H9 (cell line): ENCODE measurements around the gene EGFR. TPM values are rescaled to one million over a fixed set of nuclear protein-coding genes. Genes with fewer than 3 reads are reported as not detected.
"Not testable (repeated sequence)": the region's sequence is repeated elsewhere in the genome, so short reads cannot be mapped to it uniquely, and the experiment has no call there.

Source experiments
- DNase-seq: peaks from one replicate; pipeline ENCODE4 v3.0.0-alpha.2; 2017
- H2AFZ ChIP-seq: one replicate; pipeline ENCODE4 v1.6.1; 2013; ENCODE audit warnings: mild to moderate bottlenecking, low read length, control low read depth, moderate library complexity
- H2AK5ac ChIP-seq: 2 replicates; pipeline ENCODE4 v1.6.1; 2013; ENCODE audit warnings: low read length, control low read depth, mixed read lengths; ENCODE audit not compliant: insufficient read length
- H2BK120ac ChIP-seq: one replicate; pipeline ENCODE4 v1.6.1; 2013; ENCODE audit warnings: low read depth, mild to moderate bottlenecking, low read length, control low read depth, inconsistent platforms; ENCODE audit not compliant: poor library complexity, severe bottlenecking
- H2BK12ac ChIP-seq: 2 replicates; pipeline ENCODE4 v1.6.1; 2013; ENCODE audit warnings: low read length, control low read depth, mixed read lengths, low read depth; ENCODE audit not compliant: insufficient read length
- H2BK15ac ChIP-seq: 2 replicates; pipeline ENCODE4 v1.6.1; 2013; ENCODE audit warnings: low read depth, low read length, control low read depth
- H2BK20ac ChIP-seq: one replicate; pipeline ENCODE4 v1.6.1; 2013; ENCODE audit warnings: low read depth, mild to moderate bottlenecking, low read length, control low read depth, inconsistent platforms; ENCODE audit not compliant: poor library complexity, severe bottlenecking
- H2BK5ac ChIP-seq: 2 replicates; pipeline ENCODE4 v1.6.1; 2013; ENCODE audit warnings: low read length, control low read depth, mixed read lengths; ENCODE audit not compliant: insufficient read length
- H3K14ac ChIP-seq: 2 replicates; pipeline ENCODE4 v1.6.1; 2013; ENCODE audit warnings: low read length, control low read depth; ENCODE audit not compliant: insufficient read depth
- H3K18ac ChIP-seq: 2 replicates; pipeline ENCODE4 v1.6.1; 2013; ENCODE audit warnings: low read depth, mild to moderate bottlenecking, mixed read lengths, low read length, control low read depth; ENCODE audit not compliant: insufficient read length
- H3K23ac ChIP-seq: 2 replicates; pipeline ENCODE4 v1.6.1; 2013; ENCODE audit warnings: low read length, control low read depth, mixed read lengths, low read depth; ENCODE audit not compliant: insufficient read length
- H3K23me2 ChIP-seq: 2 replicates; pipeline ENCODE4 v1.6.1; 2013; ENCODE audit warnings: low read depth, mild to moderate bottlenecking, mixed read lengths, low read length, control low read depth; ENCODE audit not compliant: insufficient read length, poor library complexity, severe bottlenecking
- H3K27ac ChIP-seq: 2 replicates; pipeline ENCODE4 v1.5.1; 2013; ENCODE audit warnings: low read length, control low read depth, mixed read lengths, low read depth; ENCODE audit not compliant: insufficient read length
- H3K27me3 ChIP-seq: 2 replicates; pipeline ENCODE4 v1.6.1; 2013; ENCODE audit warnings: low read length, control low read depth, inconsistent platforms; ENCODE audit not compliant: insufficient read depth
- H3K4ac ChIP-seq: 2 replicates; pipeline ENCODE4 v1.6.1; 2013; ENCODE audit warnings: low read depth, mild to moderate bottlenecking, control low read depth, inconsistent platforms, low read length, moderate library complexity
- H3K4me1 ChIP-seq: 2 replicates; pipeline ENCODE4 v1.6.1; 2013; ENCODE audit warnings: low read length, control low read depth, inconsistent platforms; ENCODE audit not compliant: insufficient read depth
- H3K4me2 ChIP-seq: 2 replicates; pipeline ENCODE4 v1.6.1; 2013; ENCODE audit warnings: low read length, control low read depth, mixed read lengths; ENCODE audit not compliant: insufficient read length, insufficient read depth
- H3K56ac ChIP-seq: 2 replicates; pipeline ENCODE4 v1.6.1; 2013; ENCODE audit warnings: low read depth, mild to moderate bottlenecking, mixed read lengths, low read length, control low read depth; ENCODE audit not compliant: insufficient read length
- H3K79me1 ChIP-seq: 2 replicates; pipeline ENCODE4 v1.6.1; 2013; ENCODE audit warnings: low read depth, mild to moderate bottlenecking, moderate library complexity, low read length, control low read depth, inconsistent platforms; ENCODE audit not compliant: insufficient read depth, poor library complexity, severe bottlenecking
- H3K79me2 ChIP-seq: 2 replicates; pipeline ENCODE4 v1.6.1; 2013; ENCODE audit warnings: low read length, control low read depth, inconsistent platforms; ENCODE audit not compliant: insufficient read depth
- H3K9ac ChIP-seq: 2 replicates; pipeline ENCODE4 v1.6.1; 2013; ENCODE audit warnings: low read length, control low read depth, mixed read lengths; ENCODE audit not compliant: insufficient read length; ENCODE audit errors: extremely low read depth
- H3K9me3 ChIP-seq: one replicate; pipeline ENCODE4 v1.6.1; 2013; ENCODE audit warnings: low read depth, low read length, inconsistent platforms; ENCODE audit not compliant: control insufficient read depth
- H3T11ph ChIP-seq: one replicate; pipeline ENCODE4 v1.6.1; 2013; ENCODE audit warnings: mild to moderate bottlenecking, low read length, control low read depth, inconsistent platforms
- H4K20me1 ChIP-seq: one replicate; pipeline ENCODE4 v1.6.1; 2013; ENCODE audit not compliant: control insufficient read depth, insufficient read length, insufficient read depth
- H4K5ac ChIP-seq: 2 replicates; pipeline ENCODE4 v1.6.1; 2013; ENCODE audit warnings: low read depth, mild to moderate bottlenecking, mixed read lengths, low read length, control low read depth; ENCODE audit not compliant: insufficient read length
- H4K8ac ChIP-seq: replicated peaks from 2 replicates; pipeline ENCODE4 v1.6.1; 2013; ENCODE audit warnings: low read length, control low read depth, mixed read lengths, low read depth; ENCODE audit not compliant: insufficient read length
- H4K91ac ChIP-seq: 2 replicates; pipeline ENCODE4 v1.6.1; 2013; ENCODE audit warnings: low read depth, mild to moderate bottlenecking, moderate library complexity, mixed read lengths, low read length, control low read depth; ENCODE audit not compliant: insufficient read length
- H3K27ac Mint-ChIP-seq, 3 experiments: 2 replicates in 2 of 3; 3 replicates in 1 of 3; pipeline ENCODE4 v1.8.0; 2020 to 2021; ENCODE audit warnings: mixed read lengths in 3 of 3, mild to moderate bottlenecking in 1 of 3, moderate library complexity in 1 of 3
- H3K27me3 Mint-ChIP-seq: 2 replicates; pipeline ENCODE4 v1.8.0; 2021; ENCODE audit warnings: low read depth, mild to moderate bottlenecking, moderate library complexity, mixed read lengths
- H3K36me3 Mint-ChIP-seq, 3 experiments: 2 replicates in 2 of 3; 3 replicates in 1 of 3; pipeline ENCODE4 v1.8.0; 2020 to 2021; ENCODE audit warnings: low read depth in 3 of 3, mixed read lengths in 3 of 3; ENCODE audit not compliant: insufficient read depth in 1 of 3
- H3K4me1 Mint-ChIP-seq, 2 experiments: 2 replicates each; pipeline ENCODE4 v1.8.0; 2020; ENCODE audit warnings: mixed read lengths in 2 of 2
- H3K4me3 Mint-ChIP-seq, 2 experiments: 2 replicates in 1 of 2; 3 replicates in 1 of 2; pipeline ENCODE4 v1.8.0; 2020 to 2021; ENCODE audit warnings: mild to moderate bottlenecking in 2 of 2, mixed read lengths in 2 of 2, moderate library complexity in 1 of 2
- H3K9me3 Mint-ChIP-seq, 2 experiments: 2 replicates in 1 of 2; 3 replicates in 1 of 2; pipeline ENCODE4 v1.8.0; 2020; ENCODE audit warnings: mild to moderate bottlenecking in 2 of 2, mixed read lengths in 2 of 2, moderate library complexity in 1 of 2
- CTCF ChIP-seq: fragments of 200-600 bp; sonication (generic); conservative IDR thresholded peaks from 3 replicates; pipeline ENCODE4 v1.8.0; 2021; ENCODE audit warnings: antibody characterized with exemption, mild to moderate bottlenecking
- WGBS: extraction: QIAGEN DNeasy Blood & Tissue Kit; methylation state at CpG from one replicate; pipeline ENCODE4 v1.1.7; 2013; ENCODE audit warnings: missing lambda C conversion rate, low lambda C conversion rate, mixed read lengths; ENCODE audit not compliant: insufficient read length; ENCODE audit errors: extremely low coverage; 5-methylcytosine and 5-hydroxymethylcytosine counted together
- total RNA-seq: library from RNA; stranded (reverse); gene quantifications from 2 replicates; pipeline ENCODE4 v1.2.1, GENCODE V29; 2021

Gene EGFR
- total RNA-seq, 1 experiment from 2014 or later, result 3.3 TPM

- Histone ChIP-seq H3K9me3 (no peaks in the 10 kb centered on the region), H3K4me2 (no peak overlapping the region), H2BK15ac (no peak overlapping the region), H3K18ac (no peak overlapping the region), H2BK20ac (no peak overlapping the region), H4K8ac (no peak overlapping the region), H3K27ac (no peak overlapping the region), H3K79me2 (no peaks in the 10 kb centered on the region), H3K79me1 (no peaks in the 10 kb centered on the region), H2BK12ac (no peak overlapping the region), H3K56ac (no peak overlapping the region), H3K23ac (no peak overlapping the region), H3K4ac (no peak overlapping the region), H3K27me3 (no peaks in the 10 kb centered on the region), H4K5ac (no peak overlapping the region), H4K91ac (no peak overlapping the region), H2AFZ (no peak overlapping the region), H4K20me1 (no peaks in the 10 kb centered on the region), H3K9ac (no peak overlapping the region), H3K23me2 (no peaks in the 10 kb centered on the region), H3K4me1 (no peaks in the 10 kb centered on the region), H3K14ac (no peak overlapping the region), H2BK120ac (no peak overlapping the region), H2AK5ac (no peak overlapping the region), H3T11ph (no peak overlapping the region), H2BK5ac (no peak overlapping the region)
- no peak for DNase-seq
- Mint-ChIP-seq H3K9me3 (peaks cover 5 to 7% of the 10 kb centered on the region in 2 experiments; a peak in 3 of 5 replicates), H3K4me3 (no peak overlapping the region), H3K27ac (no peak overlapping the region), H3K27me3 (no peaks in the 10 kb centered on the region), H3K36me3 (peaks cover 8 to 14% (median 10%) of the 10 kb centered on the region in 3 experiments; a peak in 6 of 7 replicates), H3K4me1 (peaks cover 3 to 4% of the 10 kb centered on the region in 2 experiments; a peak in 1 of 4 replicates)
- TF ChIP-seq CTCF, result no peak
- WGBS, result no CpG with 5 or more reads among the region's 13 CpGs
These were observed 146.5 kb downstream of the EGFR start for GRCh38 chr7:55165176-55165861.

- not testable (repeated sequence) for H3K56ac ChIP-seq, H3K27ac Mint-ChIP-seq, H3K79me1 ChIP-seq, H3K23ac ChIP-seq, H3T11ph ChIP-seq, H4K91ac ChIP-seq, H3K4me3 Mint-ChIP-seq, H3K14ac ChIP-seq, H2BK15ac ChIP-seq, H3K79me2 ChIP-seq, H2BK5ac ChIP-seq, H3K9me3 ChIP-seq, H3K4me1 ChIP-seq, H3K27me3 Mint-ChIP-seq, H3K4ac ChIP-seq, H2BK12ac ChIP-seq, H3K18ac ChIP-seq, H3K9me3 Mint-ChIP-seq, H2BK120ac ChIP-seq, H3K4me1 Mint-ChIP-seq, DNase-seq, H2BK20ac ChIP-seq, H4K20me1 ChIP-seq, H3K23me2 ChIP-seq, H3K27me3 ChIP-seq, H3K27ac ChIP-seq, H2AFZ ChIP-seq, H2AK5ac ChIP-seq, H3K4me2 ChIP-seq, H3K9ac ChIP-seq
- no CpG with 5 or more reads among the region's 4 CpGs for WGBS
- peaks cover 10 to 14% (median 11%) of the 10 kb centered on the region in 3 experiments for H3K36me3 Mint-ChIP-seq
- H4K8ac ChIP-seq, result peak overlapping the region; percentile 89
- peak overlapping the region; percentile 23 for H4K5ac ChIP-seq
These were observed 148.5 kb downstream of the EGFR start for GRCh38 chr7:55167296-55167695.
